ENCODE measurements around the gene BID.

The BID gene

DNA sequence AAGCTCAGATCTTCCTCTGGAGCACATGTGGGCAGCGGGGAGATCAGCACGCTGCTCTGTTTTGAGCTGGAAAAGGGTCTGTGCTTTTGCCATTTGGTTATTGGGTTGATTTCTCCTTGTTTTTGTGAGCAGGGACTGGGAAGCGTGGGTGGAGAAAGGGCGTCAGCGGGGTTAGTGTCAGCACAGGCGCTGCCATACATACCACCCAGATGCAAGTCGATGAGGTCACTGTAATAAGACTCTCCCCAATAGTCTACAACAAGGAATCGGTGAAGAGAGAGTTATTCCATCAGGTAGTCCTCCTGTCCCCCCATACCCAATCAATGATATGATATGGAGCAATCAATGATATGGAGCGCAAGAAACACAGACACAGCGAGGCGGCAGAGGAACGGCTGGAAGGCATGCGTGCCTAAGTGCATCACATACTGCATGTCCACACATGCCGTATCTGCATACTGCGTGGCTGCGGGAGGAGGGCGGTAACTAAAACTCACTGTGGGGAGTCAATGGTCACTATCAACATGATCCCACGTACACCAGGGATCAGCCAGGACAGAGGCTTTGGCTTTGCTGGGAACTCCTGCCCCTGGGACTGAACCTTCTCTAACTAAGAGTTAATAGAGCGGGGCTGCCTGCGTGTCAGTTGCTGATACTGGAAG lies 29.5 kb upstream of the BID start:
- DNase-seq (ENCODE audit: low read depth in 3 of 3): no peak

- DNase-seq (ENCODE audit: low read depth in 3 of 3): no peak
Observed at GRCh38 chr22:17802822-17803221, 28.6 kb upstream of the BID start.

GRCh38 chr22:17802411-17802810 lies 28.1 kb upstream of the BID start:
- no peak for DNase-seq (ENCODE audit: low read depth in 3 of 3)

DNA sequence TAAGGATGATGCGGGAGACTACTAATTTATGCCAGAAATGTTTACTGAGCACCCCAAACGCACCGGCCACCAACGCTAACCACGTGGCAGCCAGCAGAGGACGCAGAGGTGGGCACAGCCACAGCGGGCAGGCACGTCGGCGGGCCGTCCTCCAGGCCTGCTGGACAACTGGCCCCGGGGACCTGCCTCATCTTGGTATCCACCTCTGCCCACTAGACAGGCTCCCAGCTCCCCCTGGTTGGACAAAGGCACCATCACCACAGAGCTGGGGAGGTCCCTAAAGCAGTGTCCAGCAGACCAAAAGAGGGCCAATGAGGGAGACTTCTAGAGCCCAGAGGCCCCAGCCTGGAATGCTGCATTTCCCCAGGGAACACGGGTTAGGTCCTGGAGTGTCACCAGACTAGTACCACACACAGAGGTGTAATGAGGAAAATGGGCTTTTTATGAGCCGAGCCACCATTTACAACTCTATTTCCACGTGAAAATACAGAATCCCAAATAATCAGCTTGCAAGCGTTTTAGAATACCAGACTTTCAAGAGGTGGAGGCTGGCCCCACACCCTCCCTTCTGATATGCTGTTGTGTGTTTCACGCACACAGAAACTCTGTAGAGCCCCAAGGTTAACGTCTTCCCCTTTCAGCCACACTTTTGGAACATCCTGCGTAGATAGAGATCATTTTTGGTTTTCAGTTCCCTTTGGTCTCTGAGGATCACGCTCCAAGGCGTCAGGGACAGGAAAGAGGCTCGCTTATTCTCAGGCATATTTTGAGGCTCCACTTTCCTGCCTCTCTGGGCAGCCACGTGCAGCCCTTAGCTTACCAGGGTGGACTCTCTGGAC lies 23.7 kb upstream of the BID start:
- DNase-seq (ENCODE audit: low read depth in 3 of 3): no peak

DNA sequence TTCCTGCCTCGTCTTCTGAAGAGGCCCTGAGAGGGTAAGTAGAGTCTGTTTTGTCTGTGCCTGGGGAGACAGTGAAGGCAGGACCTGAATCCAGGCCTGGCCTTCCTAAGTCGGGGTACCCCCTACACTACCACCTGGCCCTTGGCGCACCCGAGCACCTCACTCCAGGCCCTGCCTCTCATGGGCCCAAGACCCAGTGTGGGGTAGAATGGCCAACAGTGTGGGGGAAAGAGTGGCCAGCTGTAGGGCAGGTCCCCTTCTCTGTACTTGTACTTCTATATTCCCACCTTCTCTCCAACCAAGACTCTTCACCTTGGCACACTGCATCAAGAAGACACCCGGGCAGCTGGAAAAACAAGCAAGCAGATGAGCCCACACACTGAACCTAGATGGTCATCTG lies 22.4 kb upstream of the BID start:
- no peak for DNase-seq (ENCODE audit: low read depth in 3 of 3)

DNA sequence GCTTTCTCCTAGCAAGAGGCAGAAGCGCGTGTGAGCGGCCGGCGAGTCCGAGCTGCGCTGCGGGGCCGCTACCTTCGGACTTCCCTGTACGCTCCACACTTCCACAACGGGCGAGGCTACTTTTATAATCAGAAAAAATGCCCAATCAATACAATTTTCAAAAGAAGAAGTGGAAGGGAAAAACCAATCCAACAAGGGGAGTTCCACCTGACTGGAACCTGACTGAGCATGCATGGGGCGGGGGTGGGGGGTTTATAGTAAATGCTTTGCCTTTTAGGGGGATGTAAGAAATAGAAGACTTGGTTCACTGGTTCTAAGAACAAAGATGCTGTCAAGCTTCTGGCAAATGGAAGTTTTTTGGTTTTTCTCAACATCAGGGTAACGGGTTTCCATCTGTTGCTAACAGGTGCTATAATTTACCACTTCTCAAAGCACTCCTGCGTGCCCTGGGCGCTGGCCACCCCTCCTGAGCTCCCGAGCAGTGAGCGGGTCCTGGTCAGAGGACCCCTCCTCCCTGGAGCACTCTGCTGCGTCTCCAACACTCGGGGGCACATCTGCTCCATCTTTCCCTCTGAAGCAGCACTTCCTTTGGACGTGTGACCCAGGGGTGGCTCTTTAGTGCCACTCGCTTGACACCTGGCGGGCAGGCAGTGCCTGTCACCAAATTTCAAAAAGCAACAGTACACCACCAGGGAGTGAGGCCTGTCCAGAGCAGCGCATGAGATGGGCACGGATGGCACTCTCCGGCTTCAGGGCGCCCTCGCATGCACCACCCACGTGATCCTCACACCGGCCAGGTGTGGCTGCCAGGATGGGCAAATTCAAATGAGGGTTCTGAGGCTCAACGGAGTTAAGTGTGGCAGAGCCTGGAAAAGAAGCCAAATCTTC lies 21.6 kb upstream of the BID start:
- DNase-seq (ENCODE audit: low read depth in 3 of 3): no peak

GRCh38 chr22:17794726-17795542 lies 20.7 kb upstream of the BID start:
- no peak for DNase-seq (ENCODE audit: low read depth in 3 of 3)

DNA sequence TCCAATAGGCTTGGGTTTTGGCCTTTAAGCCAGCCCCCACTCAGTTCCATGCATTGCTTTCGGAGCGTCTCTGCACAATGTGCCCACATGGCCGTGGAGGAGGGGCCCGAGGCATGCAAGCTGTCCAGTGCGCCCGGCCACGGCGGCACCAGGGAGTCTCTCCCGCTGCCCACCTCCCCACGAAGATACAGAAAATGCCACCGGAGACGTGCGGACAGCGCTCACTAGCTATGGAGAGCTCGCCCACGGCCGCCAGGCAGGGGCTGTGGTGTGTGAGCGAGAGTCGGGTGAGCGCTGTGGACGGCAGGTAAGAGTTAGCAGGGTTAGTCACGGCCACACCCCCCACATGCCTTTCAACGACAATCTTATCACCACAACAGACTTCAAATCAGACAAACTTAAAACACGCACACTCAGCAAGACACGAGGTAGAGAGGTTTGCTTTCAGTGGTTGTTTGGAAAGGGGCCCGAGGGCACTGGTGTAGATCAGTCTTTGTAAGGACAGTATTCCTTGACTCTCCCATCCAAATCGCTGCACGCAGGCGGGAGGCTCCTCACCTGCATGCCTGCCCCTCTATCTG lies 18.7 kb upstream of the BID start:
- DNase-seq (ENCODE audit: low read depth in 3 of 3): no peak

DNA sequence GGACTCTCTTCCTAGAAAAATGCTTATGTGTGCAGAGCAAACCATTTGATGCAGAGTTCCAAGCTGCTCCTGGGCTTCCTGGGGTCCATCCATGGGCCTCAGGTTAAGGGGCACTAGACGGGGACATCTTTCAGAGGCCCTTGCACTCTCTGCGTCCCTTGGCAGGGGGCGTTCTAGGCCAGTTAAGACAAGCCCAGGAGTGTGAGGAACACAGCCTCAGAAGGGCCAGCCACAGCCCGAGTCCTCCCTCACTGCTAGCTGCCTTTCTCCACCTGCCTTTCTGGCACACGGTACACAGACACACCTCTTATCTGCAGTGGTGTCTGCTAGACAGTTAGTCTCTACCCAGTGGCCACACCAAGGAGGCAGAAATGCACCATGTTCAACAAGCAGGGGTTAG lies 18.0 kb upstream of the BID start:
- DNase-seq (ENCODE audit: low read depth in 3 of 3): no peak

DNA sequence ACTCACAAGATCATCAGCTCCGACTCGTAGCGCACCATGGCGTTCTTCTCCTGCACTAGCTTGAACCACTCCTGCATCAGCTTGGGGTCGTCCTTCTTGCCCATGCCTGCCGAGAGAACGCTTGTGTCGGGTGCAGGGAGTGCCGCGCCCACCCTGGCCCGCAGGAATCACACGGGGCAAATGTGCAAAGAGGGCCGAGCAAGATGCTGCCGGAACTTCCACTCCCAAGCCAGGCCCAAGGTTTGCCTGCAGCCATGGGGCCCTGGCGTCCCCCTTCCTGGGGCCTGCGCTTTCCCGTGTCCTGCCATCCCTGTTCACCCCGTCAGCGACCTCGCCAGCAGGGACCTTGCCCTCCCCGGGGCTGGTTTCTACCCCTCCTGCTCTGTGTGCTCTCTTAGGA lies 16.9 kb upstream of the BID start:
- no peak for DNase-seq (ENCODE audit: low read depth in 3 of 3)

DNA sequence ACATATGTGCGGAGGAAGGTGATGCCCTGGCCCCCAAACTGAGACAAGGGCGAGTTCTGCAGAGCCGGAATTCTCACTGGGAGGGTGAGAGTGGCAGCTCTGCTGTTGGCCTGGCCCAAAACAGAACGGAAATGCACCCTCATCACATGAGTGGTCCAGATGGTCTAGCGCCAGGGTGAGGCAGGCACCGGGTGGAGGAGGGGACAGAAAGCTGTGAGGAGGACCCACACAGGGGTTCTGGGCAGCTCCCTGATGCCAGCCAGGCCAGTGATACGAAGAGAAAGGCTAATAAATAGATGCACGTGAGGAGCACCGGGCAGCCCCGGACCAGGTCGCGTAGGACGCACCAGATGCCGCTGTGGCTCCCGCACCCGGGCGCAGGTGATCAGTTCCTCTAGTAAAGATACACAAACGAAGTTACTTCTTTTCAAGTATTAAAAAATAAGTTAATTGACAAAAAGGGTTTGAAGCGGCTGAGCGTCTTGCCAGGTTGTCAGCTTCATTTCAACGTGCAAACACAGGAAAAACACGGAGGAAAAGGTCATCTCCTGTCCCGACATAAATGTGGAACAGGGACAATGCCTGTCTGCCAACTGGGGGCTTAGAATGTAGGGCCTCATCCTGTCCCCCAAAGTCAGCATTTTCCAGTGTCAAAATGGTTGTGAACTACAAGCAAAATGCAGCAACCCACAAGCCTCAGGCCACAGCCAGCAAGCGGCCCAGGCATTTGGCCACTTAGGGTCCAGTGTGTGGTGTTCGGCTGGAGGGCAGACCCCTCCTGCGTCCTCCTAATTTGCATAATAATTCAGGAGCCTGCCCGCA lies 15.3 kb upstream of the BID start:
- no peak for DNase-seq (ENCODE audit: low read depth in 3 of 3)

GRCh38 chr22:17788528-17789378 lies 14.5 kb upstream of the BID start:
- DNase-seq (ENCODE audit: low read depth in 3 of 3): no peak

DNA sequence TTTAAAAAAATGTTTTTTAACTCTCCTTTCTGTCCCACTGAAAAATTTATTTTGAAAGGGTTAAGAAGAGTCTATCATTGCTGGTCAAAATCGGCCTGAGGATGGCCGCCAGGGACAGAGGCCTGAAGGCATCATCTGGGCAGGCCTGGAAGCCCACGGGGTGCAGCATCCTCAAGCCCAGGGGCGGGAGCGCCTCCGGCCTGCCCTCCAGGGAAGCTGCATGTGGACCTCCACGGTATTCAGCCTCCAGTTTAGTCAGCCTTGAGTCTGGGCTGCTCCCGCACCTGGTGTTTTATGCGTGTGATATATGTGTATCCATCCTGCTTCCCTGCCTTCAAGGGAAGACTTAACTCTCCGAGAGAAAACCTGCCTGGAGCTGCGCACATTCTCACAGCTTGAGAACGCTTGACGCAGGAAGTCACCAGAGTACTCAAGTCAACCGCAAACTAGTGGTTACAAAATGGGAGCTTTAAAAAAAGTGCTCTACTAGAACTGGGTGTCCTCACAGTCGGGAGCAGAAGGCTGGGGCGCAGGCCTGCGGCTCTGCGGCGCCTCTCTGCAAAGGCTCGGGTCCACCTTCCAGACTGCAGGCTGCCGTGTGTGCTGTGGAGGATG lies 13.6 kb upstream of the BID start:
- no peak for DNase-seq (ENCODE audit: low read depth in 3 of 3)

- no peak for DNase-seq (ENCODE audit: low read depth in 3 of 3)
Observed at GRCh38 chr22:17787241-17787640, 13.0 kb upstream of the BID start.

DNA sequence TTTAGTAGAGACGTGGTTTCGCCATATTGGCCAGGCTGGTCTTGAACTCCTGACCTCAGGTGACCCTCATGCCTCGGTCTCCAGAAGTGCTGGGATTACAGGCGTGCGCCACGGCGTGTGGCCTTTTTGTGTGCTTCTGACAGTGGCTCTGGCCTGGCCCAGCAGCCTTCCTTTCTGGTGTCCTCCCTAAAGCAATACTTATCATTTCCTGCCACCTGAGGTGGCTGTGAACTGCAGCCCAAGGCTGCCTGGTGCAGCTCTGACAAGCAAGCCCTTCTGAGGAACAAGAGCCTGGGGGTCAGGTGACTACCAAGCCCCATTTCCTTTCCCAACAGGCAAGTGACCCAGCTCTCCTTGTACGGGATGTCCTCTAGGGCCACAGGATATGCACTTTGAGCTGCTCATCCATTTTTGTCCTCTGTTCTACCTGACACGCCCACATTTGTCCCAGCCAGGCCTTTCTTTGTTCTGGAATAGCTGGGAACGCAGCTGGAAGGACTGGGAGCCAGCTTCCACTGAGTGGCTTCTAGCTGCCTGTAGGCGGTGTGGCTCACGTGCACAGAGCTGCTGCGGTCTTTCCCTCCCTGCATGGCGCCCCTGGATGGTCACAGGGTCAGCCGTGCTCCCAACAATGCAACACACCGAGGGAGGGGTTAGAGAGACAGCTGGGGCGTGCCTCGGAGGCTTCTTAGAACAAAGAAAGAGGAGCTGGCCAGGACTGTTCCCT lies 12.3 kb upstream of the BID start:
- DNase-seq (ENCODE audit: low read depth in 3 of 3): no peak

DNA sequence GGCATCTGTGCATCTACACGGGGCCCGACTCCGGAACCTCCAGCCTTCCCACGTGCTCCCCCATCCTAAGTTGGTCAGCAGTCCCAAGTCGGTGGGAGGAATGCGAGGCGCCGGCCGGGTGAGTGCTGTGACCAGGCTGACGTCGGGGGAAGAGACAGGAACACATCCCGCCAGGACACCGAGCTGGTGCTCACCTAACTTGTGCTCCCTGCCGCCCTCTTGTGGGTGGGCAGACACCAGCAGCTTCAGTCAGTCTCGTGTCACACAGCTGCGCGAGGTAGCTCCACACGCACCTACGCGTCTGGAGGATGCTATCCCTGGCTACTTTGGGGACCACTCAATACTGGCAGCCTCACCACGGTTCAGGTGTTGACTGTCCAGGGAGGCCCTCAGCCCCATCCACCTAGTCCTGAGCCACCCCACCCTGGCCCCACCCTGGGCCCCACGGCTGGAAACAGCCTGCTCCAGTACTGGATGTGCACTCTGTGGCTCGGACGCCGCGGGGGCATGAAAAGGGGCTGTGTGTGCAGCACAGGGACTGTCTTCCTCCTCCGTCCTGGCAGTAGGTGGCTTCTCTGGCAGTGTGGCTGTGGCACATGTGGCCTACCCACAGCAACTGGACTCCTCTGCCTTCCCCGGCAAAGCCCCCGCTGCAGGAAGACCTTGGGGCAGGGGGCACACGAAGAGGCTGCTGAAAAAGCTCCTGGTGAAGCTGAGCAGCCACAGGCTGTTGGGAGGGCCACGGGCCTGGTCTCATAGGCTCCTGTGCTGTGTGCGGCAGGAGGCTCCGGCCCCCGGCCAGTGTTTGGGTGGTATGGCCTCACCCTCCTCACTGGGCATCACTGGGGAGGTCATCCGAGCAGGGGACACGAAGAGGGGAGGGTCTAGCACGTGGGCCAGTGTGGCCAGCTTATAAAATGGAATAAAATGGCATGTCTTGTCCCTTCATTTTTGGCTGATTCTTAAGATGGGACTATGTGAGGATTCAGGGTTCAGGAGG lies 11.2 kb upstream of the BID start:
- peak; percentile 26 to 67 (median 64) for DNase-seq (ENCODE audit: low read depth in 3 of 3)

DNA sequence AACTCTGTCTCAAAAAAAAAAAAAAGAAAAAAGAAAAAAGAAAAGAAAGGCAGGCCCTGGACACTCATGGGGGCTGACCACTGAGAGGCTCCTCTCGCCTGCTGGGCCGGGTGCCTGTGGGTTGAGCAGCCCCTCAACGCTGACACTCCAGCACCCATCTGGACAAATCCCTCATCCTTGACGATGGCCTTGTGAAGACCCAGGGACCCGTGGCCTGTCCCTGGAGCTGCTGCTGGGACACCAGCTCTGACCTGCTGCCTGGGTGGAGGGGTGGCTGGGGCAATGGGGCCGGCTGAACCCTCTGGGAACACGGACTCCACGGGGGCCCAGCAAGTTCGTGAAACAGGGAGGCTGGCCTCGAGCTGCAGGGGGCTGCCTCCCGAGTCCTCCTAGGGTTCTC lies 10.5 kb upstream of the BID start:
- no peak for DNase-seq (ENCODE audit: low read depth in 3 of 3)
